ENCODE data around the gene SAA2.

SAA2 gene

DNA sequence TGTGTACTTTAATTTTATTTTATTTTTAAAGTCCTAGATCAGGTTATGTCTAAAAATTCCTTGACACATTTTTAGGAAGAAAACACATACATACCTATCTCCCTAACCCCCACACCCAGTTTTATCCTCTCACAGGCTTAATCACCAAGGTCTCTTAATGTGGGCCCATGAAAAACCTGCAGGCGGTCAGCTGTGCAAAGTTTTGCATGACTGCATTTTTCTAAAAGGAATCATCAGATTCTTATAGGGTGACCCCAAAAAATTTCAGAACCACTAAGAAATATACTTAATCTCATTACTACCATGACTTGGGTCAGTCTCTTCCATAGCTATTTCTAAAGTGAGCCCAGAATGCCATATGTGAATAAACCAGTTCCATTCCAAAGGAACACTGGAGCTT is 37.4 kb upstream of the SAA2 start:
- H3K4me2 ChIP-seq (ENCODE audit: insufficient read depth, low read length) = no peak overlapping the region
- H3K4me3 ChIP-seq (ENCODE audit: low read depth in 1 of 2, low read length in 2 of 2) = no peak overlapping the region
- DNase-seq (no peak), ATAC-seq (ENCODE audit: insufficient read depth, low read depth) (no peak)
- no peak overlapping the region for H2AFZ ChIP-seq (ENCODE audit: low read depth, low read length)
- H3K36me3 ChIP-seq (ENCODE audit: insufficient read depth, low read length) = peaks cover 69% of the 10 kb centered on the region
- no peak overlapping the region for H3K27ac ChIP-seq (ENCODE audit: low read length)
- no peaks in the 10 kb centered on the region for H3K79me2 ChIP-seq (ENCODE audit: insufficient read depth, low read length)
- H3K4me1 ChIP-seq (ENCODE audit: insufficient read depth, low read length) = no peaks in the 10 kb centered on the region
- no peaks in the 10 kb centered on the region for H3K27me3 ChIP-seq (ENCODE audit: insufficient read depth, low read length, poor library complexity)
- H3K9me3 ChIP-seq (ENCODE audit: insufficient read depth, low read length, severe bottlenecking) = no peaks in the 10 kb centered on the region
- no peak overlapping the region for H3K9ac ChIP-seq (ENCODE audit: low read depth, low read length)
- no peaks in the 10 kb centered on the region for H4K20me1 ChIP-seq (ENCODE audit: insufficient read depth, low read length)
- no peak for TF ChIP-seq EZH2 (IDR thresholded peaks at IDR 0.05; ENCODE audit: borderline replicate concordance, low read depth, low read length, severe bottlenecking)
- TF ChIP-seq, protein P1, sequence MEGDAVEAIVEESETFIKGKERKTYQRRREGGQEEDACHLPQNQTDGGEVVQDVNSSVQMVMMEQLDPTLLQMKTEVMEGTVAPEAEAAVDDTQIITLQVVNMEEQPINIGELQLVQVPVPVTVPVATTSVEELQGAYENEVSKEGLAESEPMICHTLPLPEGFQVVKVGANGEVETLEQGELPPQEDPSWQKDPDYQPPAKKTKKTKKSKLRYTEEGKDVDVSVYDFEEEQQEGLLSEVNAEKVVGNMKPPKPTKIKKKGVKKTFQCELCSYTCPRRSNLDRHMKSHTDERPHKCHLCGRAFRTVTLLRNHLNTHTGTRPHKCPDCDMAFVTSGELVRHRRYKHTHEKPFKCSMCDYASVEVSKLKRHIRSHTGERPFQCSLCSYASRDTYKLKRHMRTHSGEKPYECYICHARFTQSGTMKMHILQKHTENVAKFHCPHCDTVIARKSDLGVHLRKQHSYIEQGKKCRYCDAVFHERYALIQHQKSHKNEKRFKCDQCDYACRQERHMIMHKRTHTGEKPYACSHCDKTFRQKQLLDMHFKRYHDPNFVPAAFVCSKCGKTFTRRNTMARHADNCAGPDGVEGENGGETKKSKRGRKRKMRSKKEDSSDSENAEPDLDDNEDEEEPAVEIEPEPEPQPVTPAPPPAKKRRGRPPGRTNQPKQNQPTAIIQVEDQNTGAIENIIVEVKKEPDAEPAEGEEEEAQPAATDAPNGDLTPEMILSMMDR (IDR thresholded peaks at IDR 0.05; ENCODE audit: borderline replicate concordance, extremely low read depth, low read length, poor library complexity, severe bottlenecking) = no peak

DNA sequence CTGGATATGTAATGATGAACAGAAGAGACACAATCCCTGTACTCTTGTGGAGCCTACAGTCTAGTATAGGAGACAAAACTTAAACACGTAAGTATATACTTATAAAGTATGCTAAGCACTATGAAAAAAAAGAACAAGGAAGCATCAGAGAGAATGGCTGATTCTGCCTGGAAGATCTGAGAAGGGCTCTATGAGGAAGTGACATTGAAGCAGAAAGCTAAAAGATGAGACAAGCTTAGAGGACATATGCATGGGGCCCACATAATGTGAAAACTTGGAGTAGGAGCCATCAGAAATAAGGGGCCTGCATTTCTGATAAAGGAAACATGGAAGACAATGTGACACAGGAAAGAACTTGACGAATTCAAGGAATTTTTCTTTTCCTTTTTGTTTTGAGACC is 34.2 kb upstream of the SAA2 start:
- H3K27ac ChIP-seq (ENCODE audit: low read length) = no peak overlapping the region
- H3K9ac ChIP-seq (ENCODE audit: low read depth, low read length) = no peak overlapping the region
- no peaks in the 10 kb centered on the region for H4K20me1 ChIP-seq (ENCODE audit: insufficient read depth, low read length)
- H3K9me3 ChIP-seq (ENCODE audit: insufficient read depth, low read length, severe bottlenecking) = no peaks in the 10 kb centered on the region
- no peak for ATAC-seq (ENCODE audit: insufficient read depth, low read depth)
- H2AFZ ChIP-seq (ENCODE audit: low read depth, low read length) = no peak overlapping the region
- DNase-seq = no peak
- TF ChIP-seq EZH2 (IDR thresholded peaks at IDR 0.05; ENCODE audit: borderline replicate concordance, low read depth, low read length, severe bottlenecking) = no peak
- TF ChIP-seq, protein P1 (IDR thresholded peaks at IDR 0.05; ENCODE audit: borderline replicate concordance, extremely low read depth, low read length, poor library complexity, severe bottlenecking) = no peak
- H3K36me3 ChIP-seq (ENCODE audit: insufficient read depth, low read length) = peaks cover 68% of the 10 kb centered on the region
- H3K79me2 ChIP-seq (ENCODE audit: insufficient read depth, low read length) = no peaks in the 10 kb centered on the region
- H3K27me3 ChIP-seq (ENCODE audit: insufficient read depth, low read length, poor library complexity) = no peaks in the 10 kb centered on the region
- no peak overlapping the region for H3K4me2 ChIP-seq (ENCODE audit: insufficient read depth, low read length)
- no peak overlapping the region for H3K4me3 ChIP-seq (ENCODE audit: low read depth in 1 of 2, low read length in 2 of 2)
- no peaks in the 10 kb centered on the region for H3K4me1 ChIP-seq (ENCODE audit: insufficient read depth, low read length)

DNA sequence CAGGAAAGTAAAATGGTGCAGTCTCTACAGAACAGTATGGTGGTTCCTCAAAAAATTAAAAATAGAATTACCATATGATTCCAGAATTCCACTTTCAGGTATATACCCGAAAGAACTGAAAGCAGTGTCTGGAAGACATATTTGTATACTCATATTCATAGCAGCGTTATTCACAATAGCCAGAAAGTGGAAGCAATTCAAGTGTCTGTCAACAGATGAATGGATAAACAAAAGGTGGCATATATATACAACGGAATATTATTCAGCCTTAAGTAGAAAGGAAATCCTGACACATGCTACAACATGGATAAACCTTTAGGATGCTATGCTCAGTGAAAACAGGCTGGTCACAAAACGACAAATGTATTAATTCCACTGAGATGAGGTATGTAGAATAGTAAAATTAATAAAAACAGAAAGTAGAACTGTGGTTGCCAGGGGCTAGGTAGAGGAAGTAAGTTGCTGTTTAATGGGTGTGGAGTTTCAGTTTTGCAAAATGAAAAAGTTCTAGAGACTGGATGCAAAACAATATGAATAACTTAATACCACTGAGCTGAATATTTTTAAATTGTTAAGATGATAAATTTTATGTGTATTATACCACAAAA is 32.1 kb upstream of the SAA2 start:
- H2AFZ ChIP-seq (ENCODE audit: low read depth, low read length) = no peak overlapping the region
- no peak for TF ChIP-seq EZH2 (IDR thresholded peaks at IDR 0.05; ENCODE audit: borderline replicate concordance, low read depth, low read length, severe bottlenecking)
- TF ChIP-seq, protein P1 (IDR thresholded peaks at IDR 0.05; ENCODE audit: borderline replicate concordance, extremely low read depth, low read length, poor library complexity, severe bottlenecking) = no peak
- H3K27ac ChIP-seq (ENCODE audit: low read length) = no peak overlapping the region
- H4K20me1 ChIP-seq (ENCODE audit: insufficient read depth, low read length) = no peaks in the 10 kb centered on the region
- H3K36me3 ChIP-seq (ENCODE audit: insufficient read depth, low read length) = peaks cover 50% of the 10 kb centered on the region
- no peak overlapping the region for H3K4me2 ChIP-seq (ENCODE audit: insufficient read depth, low read length)
- no peaks in the 10 kb centered on the region for H3K4me1 ChIP-seq (ENCODE audit: insufficient read depth, low read length)
- DNase-seq (no peak), ATAC-seq (ENCODE audit: insufficient read depth, low read depth) (no peak)
- H3K79me2 ChIP-seq (ENCODE audit: insufficient read depth, low read length) = no peaks in the 10 kb centered on the region
- no peaks in the 10 kb centered on the region for H3K9me3 ChIP-seq (ENCODE audit: insufficient read depth, low read length, severe bottlenecking)
- H3K4me3 ChIP-seq (ENCODE audit: low read depth in 1 of 2, low read length in 2 of 2) = no peak overlapping the region
- H3K27me3 ChIP-seq (ENCODE audit: insufficient read depth, low read length, poor library complexity) = no peaks in the 10 kb centered on the region
- no peak overlapping the region for H3K9ac ChIP-seq (ENCODE audit: low read depth, low read length)

Measured in DND-41 (cell line).